ENCODE results near the gene RNASEH1. TPM values are rescaled to one million over a fixed set of nuclear protein-coding genes. Genes with fewer than 3 reads are reported as not detected.
A peak's percentile ranks its signal among the peaks of the same experiment; 100 is the strongest.

The RNASEH1 gene
- total and polyA plus RNA-seq, 2 of the 13 experiments (the other 11 are each of a cell fraction or from before 2014, with no cell fraction given) = 14.5 to 57.4 TPM

- TF ChIP-seq, protein P1, sequence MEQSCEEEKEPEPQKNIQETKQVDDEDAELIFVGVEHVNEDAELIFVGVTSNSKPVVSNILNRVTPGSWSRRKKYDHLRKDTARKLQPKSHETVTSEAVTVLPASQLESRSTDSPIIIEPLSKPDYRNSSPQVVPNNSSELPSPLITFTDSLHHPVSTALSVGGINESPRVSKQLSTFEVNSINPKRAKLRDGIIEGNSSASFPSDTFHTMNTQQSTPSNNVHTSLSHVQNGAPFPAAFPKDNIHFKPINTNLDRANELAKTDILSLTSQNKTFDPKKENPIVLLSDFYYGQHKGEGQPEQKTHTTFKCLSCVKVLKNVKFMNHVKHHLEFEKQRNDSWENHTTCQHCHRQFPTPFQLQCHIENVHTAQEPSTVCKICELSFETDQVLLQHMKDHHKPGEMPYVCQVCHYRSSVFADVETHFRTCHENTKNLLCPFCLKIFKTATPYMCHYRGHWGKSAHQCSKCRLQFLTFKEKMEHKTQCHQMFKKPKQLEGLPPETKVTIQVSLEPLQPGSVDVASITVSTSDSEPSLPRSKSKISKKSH (CRISPR knock-in tag; IDR thresholded peaks at IDR 0.05; ENCODE audit: borderline replicate concordance) = no peak
- no peak for TF ChIP-seq ZNF253 (CRISPR knock-in tag; IDR thresholded peaks at IDR 0.05; ENCODE audit: borderline replicate concordance)
- no peak for TF ChIP-seq ATF2 (CRISPR knock-in tag; IDR thresholded peaks at IDR 0.05)
- TF ChIP-seq SUZ12 (IDR thresholded peaks at IDR 0.05; ENCODE audit: low read depth, low read length) = no peak
- no peak for TF ChIP-seq ATM (IDR thresholded peaks at IDR 0.05; ENCODE audit: borderline replicate concordance)
- TF ChIP-seq, protein P2, sequence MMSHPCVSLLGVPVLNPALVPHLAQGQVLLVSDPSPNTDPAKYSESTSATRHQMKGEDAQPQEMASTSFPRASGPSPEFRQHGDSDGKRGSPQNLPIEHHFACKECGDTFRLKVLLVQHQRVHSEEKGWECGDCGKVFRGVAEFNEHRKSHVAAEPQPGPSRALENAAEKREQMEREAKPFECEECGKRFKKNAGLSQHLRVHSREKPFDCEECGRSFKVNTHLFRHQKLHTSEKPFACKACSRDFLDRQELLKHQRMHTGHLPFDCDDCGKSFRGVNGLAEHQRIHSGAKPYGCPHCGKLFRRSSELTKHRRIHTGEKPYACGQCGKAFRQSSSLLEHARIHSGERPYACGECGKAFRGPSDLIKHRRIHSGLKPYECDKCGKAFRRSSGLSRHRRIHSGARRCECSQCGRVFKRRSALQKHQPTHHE (CRISPR knock-in tag; IDR thresholded peaks at IDR 0.05; ENCODE audit: borderline replicate concordance) = no peak
- TF ChIP-seq ZNF704 (CRISPR knock-in tag; IDR thresholded peaks at IDR 0.05; ENCODE audit: borderline replicate concordance) = no peak; the same call in 1 of the 2 replicates
- TF ChIP-seq ZNF292 (CRISPR knock-in tag; IDR thresholded peaks at IDR 0.05; ENCODE audit: borderline replicate concordance, low read depth) = 0 out of 2 replicates have a peak, but pooled peaks have one; percentile 7
- no peak for TF ChIP-seq ZNF282 (IDR thresholded peaks at IDR 0.05; ENCODE audit: partially characterized antibody)
- TF ChIP-seq, protein P3, sequence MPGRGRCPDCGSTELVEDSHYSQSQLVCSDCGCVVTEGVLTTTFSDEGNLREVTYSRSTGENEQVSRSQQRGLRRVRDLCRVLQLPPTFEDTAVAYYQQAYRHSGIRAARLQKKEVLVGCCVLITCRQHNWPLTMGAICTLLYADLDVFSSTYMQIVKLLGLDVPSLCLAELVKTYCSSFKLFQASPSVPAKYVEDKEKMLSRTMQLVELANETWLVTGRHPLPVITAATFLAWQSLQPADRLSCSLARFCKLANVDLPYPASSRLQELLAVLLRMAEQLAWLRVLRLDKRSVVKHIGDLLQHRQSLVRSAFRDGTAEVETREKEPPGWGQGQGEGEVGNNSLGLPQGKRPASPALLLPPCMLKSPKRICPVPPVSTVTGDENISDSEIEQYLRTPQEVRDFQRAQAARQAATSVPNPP (CRISPR knock-in tag; IDR thresholded peaks at IDR 0.05) = no peak
- TF ChIP-seq HMGXB4 (CRISPR knock-in tag; IDR thresholded peaks at IDR 0.05; ENCODE audit: borderline replicate concordance in 1 of 2, low read depth in 1 of 2) = 0 out of 4 replicates have a peak, but pooled peaks of 1 of the 2 experiments have one; percentile 57
- no peak; the same call in 1 of the 2 replicates for TF ChIP-seq CHD4 (IDR thresholded peaks at IDR 0.05; ENCODE audit: borderline replicate concordance, low read length)
- peak; percentile 84 for TF ChIP-seq RAD51 (IDR thresholded peaks at IDR 0.05; ENCODE audit: borderline replicate concordance)
- no peak for TF ChIP-seq ZNF615 (CRISPR knock-in tag; IDR thresholded peaks at IDR 0.05; ENCODE audit: borderline replicate concordance)
- TF ChIP-seq, protein P4, sequence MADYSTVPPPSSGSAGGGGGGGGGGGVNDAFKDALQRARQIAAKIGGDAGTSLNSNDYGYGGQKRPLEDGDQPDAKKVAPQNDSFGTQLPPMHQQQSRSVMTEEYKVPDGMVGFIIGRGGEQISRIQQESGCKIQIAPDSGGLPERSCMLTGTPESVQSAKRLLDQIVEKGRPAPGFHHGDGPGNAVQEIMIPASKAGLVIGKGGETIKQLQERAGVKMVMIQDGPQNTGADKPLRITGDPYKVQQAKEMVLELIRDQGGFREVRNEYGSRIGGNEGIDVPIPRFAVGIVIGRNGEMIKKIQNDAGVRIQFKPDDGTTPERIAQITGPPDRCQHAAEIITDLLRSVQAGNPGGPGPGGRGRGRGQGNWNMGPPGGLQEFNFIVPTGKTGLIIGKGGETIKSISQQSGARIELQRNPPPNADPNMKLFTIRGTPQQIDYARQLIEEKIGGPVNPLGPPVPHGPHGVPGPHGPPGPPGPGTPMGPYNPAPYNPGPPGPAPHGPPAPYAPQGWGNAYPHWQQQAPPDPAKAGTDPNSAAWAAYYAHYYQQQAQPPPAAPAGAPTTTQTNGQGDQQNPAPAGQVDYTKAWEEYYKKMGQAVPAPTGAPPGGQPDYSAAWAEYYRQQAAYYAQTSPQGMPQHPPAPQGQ (CRISPR knock-in tag; IDR thresholded peaks at IDR 0.05; ENCODE audit: borderline replicate concordance) = no peak
These were observed 47.1 kb upstream of the RNASEH1 start (continued) for GRCh38 chr2:3604991-3605961.

All from HepG2 (cell line).